Spleen (tissue), 7 donors: Measurements from ENCODE around the gene CFAP90.

Experiments
- CTCF ChIP-seq, 11 experiments: fragments of 200-600 bp in 7 of 11; fragments of 450-650 bp in 4 of 11; sonication (generic) in 4 of 11; IDR thresholded peaks in 8 of 11; conservative IDR thresholded peaks in 3 of 11; 1 replicate in 7 of 11; 2 replicates in 4 of 11; pipeline versions ENCODE4 v1.4.0 to v1.8.0; 2016 to 2021; ENCODE audit warnings: antibody characterized with exemption in 11 of 11, inconsistent platforms in 4 of 11, mild to moderate bottlenecking in 1 of 11
- POLR2A ChIP-seq, 3 donors: fragments of 450-650 bp; IDR thresholded peaks; one replicate each; pipeline ENCODE4 v1.5.1; 2017; ENCODE audit warnings: antibody characterized with exemption in 3 of 3, mild to moderate bottlenecking in 1 of 3
- POLR2AphosphoS5 ChIP-seq, 3 donors: sonication (generic); formaldehyde crosslinking; IDR thresholded peaks; one replicate each; pipeline ENCODE4 v1.5.1; 2017; ENCODE audit warnings: antibody characterized with exemption in 3 of 3
- donor health status: DM: no; HTN: no; CAD: no; lungs with moderate emphysema.
- donor health status: DM: no; HTN: no; CAD: no.
- donor health status: DM: no; HTN: no; CAD: no.

- TF ChIP-seq CTCF (IDR thresholded peaks at IDR 0.05 in 8 of 11, conservative IDR thresholded peaks at IDR 0.05 in 3 of 11) (no peak), POLR2A (IDR thresholded peaks at IDR 0.05) (no peak), POLR2AphosphoS5 (IDR thresholded peaks at IDR 0.05) (no peak)
Observed at GRCh38 chr5:7868427-7868772, 17.5 kb upstream of the CFAP90 start.
